DMS153 treated with DMSO at 0.1 percent for 48 hours (cell line): ENCODE results near the gene SFTPA2.
"Not testable (repeated sequence)": the region's sequence is repeated elsewhere in the genome, so short reads cannot be mapped to it uniquely, and the experiment has no call there.

Experiments used
- DNase-seq: peaks from one replicate; lab custom pipeline; 2025; ENCODE audit not compliant: unreplicated experiment; lab: John Stamatoyannopoulos, UW

Gene SFTPA2

GRCh38 chr10:79516532-79517205 lies 43.5 kb downstream of the SFTPA2 start:
- DNase-seq = not testable (repeated sequence)

GRCh38 chr10:79511891-79512583 lies 48.2 kb downstream of the SFTPA2 start, which contains the start of gene EIF5AL1:
Gene EIF5AL1 (plus strand): TSS chr10:79512533. CDS start chr10:79512650, 117 bp downstream.
- not testable (repeated sequence) for DNase-seq

GRCh38 chr10:79509934-79510508 lies 50.2 kb downstream of the SFTPA2 start:
- not testable (repeated sequence) for DNase-seq

GRCh38 chr10:79509306-79509933 lies 50.8 kb downstream of the SFTPA2 start:
- DNase-seq = not testable (repeated sequence)

GRCh38 chr10:79508245-79508644 lies 52.0 kb downstream of the SFTPA2 start:
- DNase-seq = not testable (repeated sequence)

GRCh38 chr10:79507440-79508167 lies 52.6 kb downstream of the SFTPA2 start:
- no peak for DNase-seq
